GM12864 (cell line): ENCODE data around the gene NEU3.

Experiments
- DNase-seq: peaks from one replicate; pipeline ENCODE4 v3.0.0-alpha.2; 2011; ENCODE audit warnings: low read depth
- H3K4me3 ChIP-seq: 2 replicates; pipeline ENCODE4 v1.5.1; 2011; ENCODE audit warnings: mild to moderate bottlenecking, low read depth, low read length, control low read depth
- CTCF ChIP-seq: IDR thresholded peaks from 2 replicates; pipeline ENCODE4 v1.5.1; 2011; ENCODE audit warnings: low read depth, mild to moderate bottlenecking, moderate library complexity, low read length, control low read depth, inconsistent platforms; ENCODE audit errors: missing control alignments

Gene NEU3

GRCh38 chr11:75066061-75066460, 77.3 kb downstream of the NEU3 start:
- H3K4me3 ChIP-seq, result no peak overlapping the region
- no peak for TF ChIP-seq CTCF
- DNase-seq, result no peak
